Measurements from ENCODE around the gene MUL1. TPM values are rescaled to one million over a fixed set of nuclear protein-coding genes. Genes with fewer than 3 reads are reported as not detected.

MUL1 gene
- total RNA-seq, 3 donors from 2014 or later (not counting 1 experiment from before 2014, with no cell fraction given), result 21.0 to 29.5 (median 28.8) TPM

Other genes with a start within 250 kb of the MUL1 start
- not detected for gene VWA5B1, start 217.3 kb downstream of the MUL1 start, total RNA-seq
- gene CAMK2N1, start 21.9 kb downstream of the MUL1 start, total RNA-seq, result 1 to 10 TPM; 1.6 to 2.6 (median 1.6) TPM
- gene FAM43B, start 44.4 kb upstream of the MUL1 start, total RNA-seq, result not detected
- gene CDA, start 80.9 kb upstream of the MUL1 start, total RNA-seq, result 1 to 10 TPM in 2 of 3 donors, not detected in 1; 1.4 to 5.3 TPM
- 10 to 100 TPM; 10.8 to 16.2 (median 15.0) TPM for gene PINK1, start 125.3 kb upstream of the MUL1 start, total RNA-seq
- 100 to 1,000 TPM; 137 to 158 (median 153) TPM for gene DDOST, start 153.2 kb upstream of the MUL1 start, total RNA-seq
- gene KIF17, start 209.9 kb upstream of the MUL1 start, total RNA-seq, result not detected
- gene SH2D5, start 224.6 kb upstream of the MUL1 start, total RNA-seq, result not detected

Measured in natural killer cell (primary cell).